ENCODE data around the gene AGAP5.
A peak's percentile ranks its signal among the peaks of the same experiment; 100 is the strongest.

AGAP5 gene

GRCh38 chr10:73650537-73651331 lies 47.2 kb downstream of the AGAP5 start:
- no peak overlapping the region for H3K23ac ChIP-seq (ENCODE audit: low read length)
- no peak overlapping the region for H2BK120ac ChIP-seq (ENCODE audit: low read depth, low read length)
- H3K27me3 ChIP-seq (ENCODE audit: insufficient read depth, low read length, poor library complexity): no peaks in the 10 kb centered on the region
- WGBS (ENCODE audit: extremely low coverage, insufficient coverage, low lambda C conversion rate): no CpG with 5 or more reads among the region's 5 CpGs
- no peak overlapping the region for H2BK5ac ChIP-seq (ENCODE audit: low read length)
- no peak overlapping the region for H4K5ac ChIP-seq (ENCODE audit: low read length)
- H3K4me3 ChIP-seq (ENCODE audit: low read length): no peak overlapping the region
- H3K79me1 ChIP-seq (ENCODE audit: low read length): no peaks in the 10 kb centered on the region
- H3K4ac ChIP-seq (ENCODE audit: low read depth, low read length): peak overlapping the region; percentile 17
- no peak overlapping the region for H3K18ac ChIP-seq (ENCODE audit: low read length)
- no peak overlapping the region for H3K4me2 ChIP-seq (ENCODE audit: low read length)
- DNase-seq: no peak
- no peak overlapping the region for H3K56ac ChIP-seq (ENCODE audit: low read length)
- no peak overlapping the region for H3K27ac ChIP-seq (ENCODE audit: low read depth, low read length)
- H3K9ac ChIP-seq (ENCODE audit: low read length): no peak overlapping the region
- no peak overlapping the region for H2AK5ac ChIP-seq (ENCODE audit: low read length)
- H3K36me3 ChIP-seq (ENCODE audit: control insufficient read depth, insufficient read depth, low read length): no peaks in the 10 kb centered on the region
- peaks cover 16% of the 10 kb centered on the region for H3K4me1 ChIP-seq (ENCODE audit: control insufficient read depth, low read depth, low read length)
- no peak overlapping the region for H2BK15ac ChIP-seq (replicated peaks; ENCODE audit: low read depth)
- H3K79me2 ChIP-seq (ENCODE audit: control insufficient read depth, insufficient read depth, low read length): no peaks in the 10 kb centered on the region
- no peak overlapping the region for H4K8ac ChIP-seq (ENCODE audit: low read depth, low read length)

DNA sequence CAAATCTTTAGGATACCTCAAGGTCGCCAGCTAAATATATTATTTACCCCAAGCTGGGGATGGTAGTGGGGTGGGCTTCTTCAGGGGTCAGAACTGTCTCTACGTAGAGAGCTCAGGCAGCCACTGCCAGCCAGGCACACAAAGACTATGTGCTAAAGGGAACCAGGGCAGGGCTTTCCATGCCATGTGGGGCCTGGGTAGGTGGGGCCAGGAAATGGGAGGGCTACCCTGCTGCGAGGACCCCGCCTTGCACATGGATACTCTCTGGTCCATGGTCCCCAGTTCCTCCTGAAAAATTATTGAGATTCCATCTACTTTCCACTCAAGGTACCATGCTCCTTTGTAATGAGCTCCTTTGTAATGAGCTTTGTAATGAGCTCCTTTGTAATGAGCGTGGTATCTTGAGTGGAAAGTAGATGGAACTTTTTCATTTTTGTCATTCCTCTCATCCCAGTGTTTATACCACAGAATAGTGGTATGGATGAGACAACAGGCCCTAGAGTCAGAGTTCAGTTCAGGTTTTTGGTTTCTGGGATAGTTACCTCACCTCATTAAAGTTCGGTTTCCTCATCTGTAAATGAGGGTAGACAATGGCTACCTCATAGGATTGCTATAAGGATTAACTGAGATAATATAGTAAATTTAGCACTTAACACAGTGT lies 47.9 kb downstream of the AGAP5 start:
- no CpG with 5 or more reads among the region's 6 CpGs for WGBS (ENCODE audit: extremely low coverage, insufficient coverage, low lambda C conversion rate)
- H2AK5ac ChIP-seq (ENCODE audit: low read length): peak overlapping the region; percentile 37
- H3K4me1 ChIP-seq (ENCODE audit: control insufficient read depth, low read depth, low read length): peaks cover 16% of the 10 kb centered on the region
- no peak overlapping the region for H4K5ac ChIP-seq (ENCODE audit: low read length)
- no peaks in the 10 kb centered on the region for H3K79me2 ChIP-seq (ENCODE audit: control insufficient read depth, insufficient read depth, low read length)
- H3K79me1 ChIP-seq (ENCODE audit: low read length): no peaks in the 10 kb centered on the region
- no peak for DNase-seq
- H2BK5ac ChIP-seq (ENCODE audit: low read length): no peak overlapping the region
- no peak overlapping the region for H3K56ac ChIP-seq (ENCODE audit: low read length)
- no peak overlapping the region for H3K27ac ChIP-seq (ENCODE audit: low read depth, low read length)
- no peak overlapping the region for H3K4me2 ChIP-seq (ENCODE audit: low read length)
- no peaks in the 10 kb centered on the region for H3K36me3 ChIP-seq (ENCODE audit: control insufficient read depth, insufficient read depth, low read length)
- peak overlapping the region; percentile 22 for H3K18ac ChIP-seq (ENCODE audit: low read length)
- no peak overlapping the region for H2BK120ac ChIP-seq (ENCODE audit: low read depth, low read length)
- no peak overlapping the region for H3K9ac ChIP-seq (ENCODE audit: low read length)
- no peak overlapping the region for H3K4ac ChIP-seq (ENCODE audit: low read depth, low read length)
- H4K8ac ChIP-seq (ENCODE audit: low read depth, low read length): no peak overlapping the region
- no peak overlapping the region for H3K4me3 ChIP-seq (ENCODE audit: low read length)
- no peaks in the 10 kb centered on the region for H3K27me3 ChIP-seq (ENCODE audit: insufficient read depth, low read length, poor library complexity)
- no peak overlapping the region for H3K23ac ChIP-seq (ENCODE audit: low read length)
- no peak overlapping the region for H2BK15ac ChIP-seq (replicated peaks; ENCODE audit: low read depth)

DNA sequence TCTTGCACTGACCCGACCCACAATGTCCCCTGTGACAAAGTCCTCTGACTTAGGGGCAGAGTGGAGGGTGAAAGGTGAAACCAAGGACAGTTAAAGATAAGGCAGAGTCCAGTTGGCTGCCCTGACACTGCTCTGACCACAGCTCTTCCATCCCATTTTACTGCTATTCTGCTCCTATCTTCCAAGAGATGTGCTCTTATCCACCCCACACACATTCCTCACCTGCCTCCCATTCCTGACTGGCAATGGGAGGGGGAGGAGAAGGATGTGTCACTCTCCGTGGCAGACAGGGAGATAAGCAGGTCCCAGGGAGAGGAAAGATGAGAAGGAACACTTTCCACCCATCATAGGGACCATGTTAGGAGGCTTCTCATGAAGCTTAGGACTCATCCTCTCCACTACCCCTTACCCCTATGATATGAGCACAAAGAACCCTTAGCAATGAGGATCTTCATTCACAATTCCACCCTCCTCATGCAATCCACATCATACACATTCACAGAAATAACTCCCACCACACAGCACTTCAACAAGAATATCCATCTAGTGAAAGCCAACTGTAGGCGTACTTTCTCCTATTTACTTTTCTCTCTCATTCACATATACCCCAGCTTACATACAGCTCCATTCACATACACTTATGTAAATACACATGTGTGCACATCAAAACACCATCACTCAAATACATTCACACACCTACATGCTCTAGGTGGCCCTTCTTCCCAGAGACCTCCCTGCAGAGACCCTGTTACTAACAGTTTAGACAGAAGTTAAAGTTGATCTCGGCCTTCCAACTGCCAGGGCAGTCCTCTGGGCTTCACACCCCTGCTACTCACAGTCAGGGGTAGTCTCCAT lies 48.7 kb downstream of the AGAP5 start:
- no peak overlapping the region for H3K18ac ChIP-seq (ENCODE audit: low read length)
- no peak overlapping the region for H2BK120ac ChIP-seq (ENCODE audit: low read depth, low read length)
- peaks cover 16% of the 10 kb centered on the region for H3K4me1 ChIP-seq (ENCODE audit: control insufficient read depth, low read depth, low read length)
- no peaks in the 10 kb centered on the region for H3K79me1 ChIP-seq (ENCODE audit: low read length)
- H3K36me3 ChIP-seq (ENCODE audit: control insufficient read depth, insufficient read depth, low read length): no peaks in the 10 kb centered on the region
- no peak overlapping the region for H4K5ac ChIP-seq (ENCODE audit: low read length)
- H3K79me2 ChIP-seq (ENCODE audit: control insufficient read depth, insufficient read depth, low read length): no peaks in the 10 kb centered on the region
- no peak overlapping the region for H2BK15ac ChIP-seq (replicated peaks; ENCODE audit: low read depth)
- no peak overlapping the region for H2BK5ac ChIP-seq (ENCODE audit: low read length)
- H3K27ac ChIP-seq (ENCODE audit: low read depth, low read length): peak overlapping the region; percentile 34
- WGBS (ENCODE audit: extremely low coverage, insufficient coverage, low lambda C conversion rate): no CpG with 5 or more reads among the region's 4 CpGs
- H2AK5ac ChIP-seq (ENCODE audit: low read length): peak overlapping the region; percentile 40
- no peaks in the 10 kb centered on the region for H3K27me3 ChIP-seq (ENCODE audit: insufficient read depth, low read length, poor library complexity)
- H3K4me2 ChIP-seq (ENCODE audit: low read length): peak overlapping the region; percentile 4
- H3K4ac ChIP-seq (ENCODE audit: low read depth, low read length): no peak overlapping the region
- H3K9ac ChIP-seq (ENCODE audit: low read length): no peak overlapping the region
- H3K56ac ChIP-seq (ENCODE audit: low read length): peak overlapping the region; percentile 17
- no peak overlapping the region for H3K23ac ChIP-seq (ENCODE audit: low read length)
- no peak overlapping the region for H4K8ac ChIP-seq (ENCODE audit: low read depth, low read length)
- peak; percentile 97 for DNase-seq
- no peak overlapping the region for H3K4me3 ChIP-seq (ENCODE audit: low read length)

GRCh38 chr10:73647875-73648651 lies 49.8 kb downstream of the AGAP5 start:
- Histone ChIP-seq H4K8ac (ENCODE audit: low read depth, low read length) (no peak overlapping the region), H3K56ac (ENCODE audit: low read length) (peak overlapping the region; percentile 36), H3K4me1 (ENCODE audit: control insufficient read depth, low read depth, low read length) (peaks cover 16% of the 10 kb centered on the region), H2BK15ac (replicated peaks; ENCODE audit: low read depth) (no peak overlapping the region), H3K4me3 (ENCODE audit: low read length) (peak overlapping the region; percentile 53), H3K4me2 (ENCODE audit: low read length) (peak overlapping the region; percentile 16), H2BK5ac (ENCODE audit: low read length) (no peak overlapping the region), H3K4ac (ENCODE audit: low read depth, low read length) (peak overlapping the region; percentile 56), H2BK120ac (ENCODE audit: low read depth, low read length) (no peak overlapping the region), H3K27me3 (ENCODE audit: insufficient read depth, low read length, poor library complexity) (no peaks in the 10 kb centered on the region), H2AK5ac (ENCODE audit: low read length) (no peak overlapping the region), H3K23ac (ENCODE audit: low read length) (no peak overlapping the region), H3K18ac (ENCODE audit: low read length) (peak overlapping the region; percentile 71), H3K27ac (ENCODE audit: low read depth, low read length) (no peak overlapping the region), H3K79me2 (ENCODE audit: control insufficient read depth, insufficient read depth, low read length) (no peaks in the 10 kb centered on the region), H4K5ac (ENCODE audit: low read length) (no peak overlapping the region), H3K9ac (ENCODE audit: low read length) (peak overlapping the region; percentile 64), H3K79me1 (ENCODE audit: low read length) (no peaks in the 10 kb centered on the region), H3K36me3 (ENCODE audit: control insufficient read depth, insufficient read depth, low read length) (no peaks in the 10 kb centered on the region)
- no CpG with 5 or more reads among the region's 35 CpGs for WGBS (ENCODE audit: extremely low coverage, insufficient coverage, low lambda C conversion rate)
- DNase-seq: no peak

GRCh38 chr10:73647211-73647874 lies 50.6 kb downstream of the AGAP5 start:
- Histone ChIP-seq H3K79me1 (ENCODE audit: low read length) (no peaks in the 10 kb centered on the region), H2BK15ac (replicated peaks; ENCODE audit: low read depth) (no peak overlapping the region), H4K8ac (ENCODE audit: low read depth, low read length) (peak overlapping the region; percentile 58), H3K79me2 (ENCODE audit: control insufficient read depth, insufficient read depth, low read length) (no peaks in the 10 kb centered on the region), H3K4ac (ENCODE audit: low read depth, low read length) (peak overlapping the region; percentile 56), H2BK5ac (ENCODE audit: low read length) (peak overlapping the region; percentile 16), H3K27ac (ENCODE audit: low read depth, low read length) (no peak overlapping the region), H3K4me1 (ENCODE audit: control insufficient read depth, low read depth, low read length) (peaks cover 16% of the 10 kb centered on the region), H3K36me3 (ENCODE audit: control insufficient read depth, insufficient read depth, low read length) (no peaks in the 10 kb centered on the region), H3K4me3 (ENCODE audit: low read length) (peak overlapping the region; percentile 53), H2AK5ac (ENCODE audit: low read length) (no peak overlapping the region), H3K23ac (ENCODE audit: low read length) (no peak overlapping the region), H2BK120ac (ENCODE audit: low read depth, low read length) (no peak overlapping the region), H3K27me3 (ENCODE audit: insufficient read depth, low read length, poor library complexity) (no peaks in the 10 kb centered on the region), H3K18ac (ENCODE audit: low read length) (peak overlapping the region; percentile 71), H3K56ac (ENCODE audit: low read length) (peak overlapping the region; percentile 96), H4K5ac (ENCODE audit: low read length) (no peak overlapping the region), H3K9ac (ENCODE audit: low read length) (peak overlapping the region; percentile 64), H3K4me2 (ENCODE audit: low read length) (peak overlapping the region; percentile 55)
- peak; percentile 95 for DNase-seq
- no CpG with 5 or more reads among the region's 32 CpGs for WGBS (ENCODE audit: extremely low coverage, insufficient coverage, low lambda C conversion rate)
